WI38 (cell line): ENCODE data around the gene PANK1.

Experiments used
- H3K4me3 ChIP-seq: 2 replicates; pipeline ENCODE4 v1.5.1; 2011; ENCODE audit warnings: low read depth, mild to moderate bottlenecking, control low read depth, low read length
- TF ChIP-seq, protein P1 (sequence below): IDR thresholded peaks from 2 replicates; pipeline ENCODE4 v1.5.1; 2012; ENCODE audit warnings: low read depth, mild to moderate bottlenecking, control low read depth, low read length

PANK1 gene

DNA sequence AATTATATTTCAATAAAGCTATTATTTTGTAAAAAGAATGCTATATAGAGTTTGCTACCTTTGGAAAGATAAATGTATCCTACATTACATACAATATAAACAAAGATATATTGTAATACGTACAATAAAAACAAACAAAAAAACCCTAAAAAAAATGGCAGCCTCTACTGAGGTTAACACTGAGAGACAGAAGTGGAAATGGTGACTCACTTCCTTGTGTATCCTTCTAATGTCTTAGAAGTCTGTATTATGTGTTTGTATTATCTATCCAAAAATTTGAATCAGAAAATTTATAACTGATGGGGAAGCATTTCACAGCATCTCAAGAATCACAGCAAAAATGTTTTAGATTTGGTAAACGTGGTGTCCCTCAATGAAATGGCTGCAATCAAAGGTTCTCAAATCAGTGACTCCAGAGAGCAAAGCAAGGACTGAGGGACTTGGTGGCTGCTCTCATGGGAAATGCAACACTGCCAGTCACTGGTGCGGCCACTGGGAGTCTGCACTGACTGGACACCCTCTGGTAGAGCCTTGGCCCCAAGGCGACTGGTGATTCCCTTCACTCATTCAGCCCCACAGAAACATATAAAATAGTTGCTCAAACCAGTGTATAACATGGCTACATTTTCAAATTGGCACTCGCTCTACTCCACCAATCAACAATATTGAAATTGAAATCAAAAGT is 53.8 kb downstream of the PANK1 start:
- no peak overlapping the region for H3K4me3 ChIP-seq
- TF ChIP-seq, protein P1, sequence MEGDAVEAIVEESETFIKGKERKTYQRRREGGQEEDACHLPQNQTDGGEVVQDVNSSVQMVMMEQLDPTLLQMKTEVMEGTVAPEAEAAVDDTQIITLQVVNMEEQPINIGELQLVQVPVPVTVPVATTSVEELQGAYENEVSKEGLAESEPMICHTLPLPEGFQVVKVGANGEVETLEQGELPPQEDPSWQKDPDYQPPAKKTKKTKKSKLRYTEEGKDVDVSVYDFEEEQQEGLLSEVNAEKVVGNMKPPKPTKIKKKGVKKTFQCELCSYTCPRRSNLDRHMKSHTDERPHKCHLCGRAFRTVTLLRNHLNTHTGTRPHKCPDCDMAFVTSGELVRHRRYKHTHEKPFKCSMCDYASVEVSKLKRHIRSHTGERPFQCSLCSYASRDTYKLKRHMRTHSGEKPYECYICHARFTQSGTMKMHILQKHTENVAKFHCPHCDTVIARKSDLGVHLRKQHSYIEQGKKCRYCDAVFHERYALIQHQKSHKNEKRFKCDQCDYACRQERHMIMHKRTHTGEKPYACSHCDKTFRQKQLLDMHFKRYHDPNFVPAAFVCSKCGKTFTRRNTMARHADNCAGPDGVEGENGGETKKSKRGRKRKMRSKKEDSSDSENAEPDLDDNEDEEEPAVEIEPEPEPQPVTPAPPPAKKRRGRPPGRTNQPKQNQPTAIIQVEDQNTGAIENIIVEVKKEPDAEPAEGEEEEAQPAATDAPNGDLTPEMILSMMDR, result no peak

DNA sequence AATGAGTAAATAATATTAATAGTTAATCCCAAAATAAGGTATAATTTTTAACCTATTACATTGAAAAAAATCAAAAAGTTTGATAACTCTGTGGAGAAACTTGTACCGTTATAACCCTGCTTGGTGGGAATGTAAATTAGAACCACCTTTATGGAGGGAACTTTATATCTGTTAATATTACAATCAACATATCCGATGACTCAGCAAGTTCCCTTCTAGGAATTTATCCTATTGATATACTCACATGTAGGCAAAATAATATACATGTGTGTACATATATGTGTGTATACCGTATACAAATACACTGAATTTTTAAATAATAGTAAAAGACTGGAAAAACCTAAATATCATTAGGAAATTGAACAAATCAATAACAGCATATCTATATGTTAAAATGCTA is 54.7 kb downstream of the PANK1 start:
- TF ChIP-seq, protein P1, result no peak
- H3K4me3 ChIP-seq, result no peak overlapping the region

DNA sequence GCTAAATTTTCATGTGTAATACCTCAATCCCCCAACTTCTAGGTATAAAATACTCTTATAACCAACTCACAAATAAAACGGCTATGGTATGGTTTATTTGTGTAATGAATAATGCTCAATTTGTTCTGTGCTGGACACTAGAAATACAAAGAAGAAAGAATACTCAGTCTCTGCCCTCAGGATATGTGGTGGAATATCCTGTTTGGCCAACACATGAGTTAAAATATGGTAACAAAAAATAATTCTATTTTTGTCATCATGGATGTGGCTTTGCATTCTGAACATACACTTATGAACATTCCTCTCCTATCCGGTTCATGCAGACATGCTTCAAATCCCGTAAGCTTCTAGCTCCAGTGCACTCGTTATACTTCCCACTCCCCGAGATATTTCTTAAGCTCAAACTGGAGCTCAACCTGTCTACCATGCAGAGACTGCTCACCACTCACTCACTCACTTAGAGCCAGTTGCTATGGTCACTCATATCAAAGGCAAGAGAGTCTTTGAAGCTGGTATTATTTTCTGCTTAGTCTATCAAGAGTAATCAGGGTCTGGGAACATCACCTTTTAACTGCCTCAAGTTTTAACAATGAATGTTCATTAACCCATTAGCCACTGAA is 55.8 kb downstream of the PANK1 start:
- H3K4me3 ChIP-seq, result no peak overlapping the region
- TF ChIP-seq, protein P1, result no peak

DNA sequence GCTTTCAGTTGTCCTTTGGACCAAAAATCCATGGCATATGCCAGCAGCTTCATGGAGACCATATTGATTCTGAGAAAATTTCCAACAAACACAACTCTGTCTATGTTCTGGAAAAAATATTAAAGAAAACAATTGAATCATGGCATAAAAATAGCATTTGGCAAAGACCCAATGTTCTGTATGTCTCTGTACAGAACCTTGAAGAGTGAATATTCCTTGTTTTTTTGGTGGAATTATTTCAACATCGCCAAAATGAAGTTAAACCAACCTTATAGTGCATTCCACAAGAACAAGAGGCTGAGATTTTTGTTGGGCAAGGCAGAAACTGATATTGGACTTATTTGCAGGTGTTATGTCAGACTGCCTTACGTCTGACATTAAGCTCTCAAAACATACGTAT is 56.4 kb downstream of the PANK1 start:
- no peak overlapping the region for H3K4me3 ChIP-seq
- TF ChIP-seq, protein P1, result no peak

DNA sequence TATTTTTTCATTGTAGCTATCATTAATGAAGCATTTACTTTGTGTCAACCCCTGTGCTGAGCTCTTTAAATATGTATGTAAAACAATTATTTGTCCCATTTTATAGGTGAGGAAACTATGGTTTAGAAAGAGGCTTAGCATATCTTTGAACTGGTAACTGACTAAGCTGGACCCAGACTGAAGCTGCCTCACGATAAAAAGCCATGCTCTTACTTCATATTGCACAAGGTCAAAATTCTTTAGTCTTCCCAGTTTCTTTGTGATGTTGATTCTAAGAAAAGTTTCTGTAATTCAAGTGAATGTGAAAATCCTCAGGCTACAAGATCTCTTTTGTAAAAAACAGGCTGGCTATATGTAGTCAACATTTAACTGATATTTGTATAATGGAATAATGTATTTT is 63.0 kb downstream of the PANK1 start:
- H3K4me3 ChIP-seq, result no peak overlapping the region
- TF ChIP-seq, protein P1, result no peak

DNA sequence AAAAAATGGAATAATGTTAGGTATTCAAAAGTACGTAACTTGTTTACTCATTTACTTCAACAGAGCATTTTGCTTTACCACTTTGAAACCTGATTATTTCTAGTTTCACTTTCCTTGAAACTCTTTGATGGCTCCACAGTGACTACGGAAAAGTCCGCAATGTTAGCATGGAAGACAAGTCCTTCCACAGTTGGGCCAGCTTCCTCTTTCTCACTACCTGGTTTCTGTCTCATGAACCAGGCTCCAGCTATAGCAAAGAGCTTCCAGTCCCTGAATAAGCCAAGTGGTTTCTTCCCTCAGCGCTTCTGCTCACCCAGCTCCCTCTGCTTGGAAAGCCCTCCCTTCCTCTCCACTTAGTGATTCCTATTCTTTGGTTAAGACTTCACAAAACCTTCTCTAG is 64.8 kb downstream of the PANK1 start:
- H3K4me3 ChIP-seq, result no peak overlapping the region
- TF ChIP-seq, protein P1, result no peak

DNA sequence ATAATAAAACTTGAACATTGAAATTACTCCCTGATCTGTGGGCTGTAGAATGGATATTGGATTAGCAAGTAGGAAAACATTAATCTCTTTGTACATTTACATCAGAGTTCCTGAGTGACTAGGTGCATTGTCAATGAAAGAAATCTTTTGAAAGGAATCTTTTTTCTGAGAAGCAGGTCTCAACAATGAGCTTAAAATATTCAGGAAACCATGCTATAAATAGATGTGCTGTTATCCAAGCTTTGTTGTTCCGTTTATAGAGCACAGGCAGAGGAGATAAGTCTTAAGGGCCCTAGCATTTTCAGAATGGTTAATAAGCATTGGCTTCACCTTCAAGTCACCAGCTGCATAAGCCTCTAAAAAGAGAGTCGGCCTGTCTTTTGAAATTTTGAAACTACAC is 68.3 kb downstream of the PANK1 start:
- H3K4me3 ChIP-seq, result no peak overlapping the region
- TF ChIP-seq, protein P1, result no peak
